ENCODE results near the gene IL21R. TPM values are rescaled to one million over a fixed set of nuclear protein-coding genes. Genes with fewer than 3 reads are reported as not detected.

Gene IL21R
- total RNA-seq, 3 donors from 2014 or later (not counting 1 experiment from before 2014, with no cell fraction given): 24.3 to 45.7 (median 26.5) TPM

DNA sequence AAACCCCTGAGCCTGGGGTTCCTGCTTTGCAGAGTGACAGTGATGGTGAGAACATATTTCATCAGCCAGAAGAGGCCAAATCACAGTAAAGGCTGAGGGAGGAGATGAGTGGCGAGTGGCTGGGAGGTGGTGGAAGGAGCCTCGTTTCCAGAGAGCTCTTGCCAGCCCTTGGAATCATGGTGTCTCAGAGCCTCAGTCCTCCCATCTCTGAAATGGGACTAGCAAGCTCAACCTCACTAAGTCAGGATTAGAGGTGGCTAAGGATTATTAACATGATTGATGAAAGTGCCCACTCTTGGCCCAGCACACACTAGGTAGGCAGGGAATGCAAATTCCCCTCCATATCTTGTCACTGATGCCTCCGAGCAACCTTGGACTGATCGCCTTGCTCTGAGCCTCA lies 45.2 kb upstream of the IL21R start:
- Mint-ChIP-seq H3K36me3 (peaks cover 18% of the 10 kb centered on the region), H3K27me3 (ENCODE audit: low read depth in 2 of 2) (no peaks in the 10 kb centered on the region), H3K27ac (no peak overlapping the region), H3K9me3 (no peaks in the 10 kb centered on the region), H3K4me3 (no peak overlapping the region), H3K4me1 (peaks cover 7 to 14% of the 10 kb centered on the region in 2 donors)
- Histone ChIP-seq H3K27ac (ENCODE audit: low read length) (no peak overlapping the region), H3K4me1 (ENCODE audit: control insufficient read depth, insufficient read depth, low read length) (no peaks in the 10 kb centered on the region), H3K27me3 (ENCODE audit: control insufficient read depth, insufficient read depth, low read length) (no peaks in the 10 kb centered on the region), H3K4me3 (ENCODE audit: low read length) (no peak overlapping the region), H3K9me3 (ENCODE audit: control insufficient read depth, insufficient read depth, low read length) (no peaks in the 10 kb centered on the region), H3K36me3 (ENCODE audit: control insufficient read depth, insufficient read depth, low read length) (peaks cover 74% of the 10 kb centered on the region)
- intact Hi-C loops (cut with micrococcal nuclease): no loop called here
- DNase-seq (no peak), ATAC-seq (no peak)
- TF ChIP-seq, protein P1, sequence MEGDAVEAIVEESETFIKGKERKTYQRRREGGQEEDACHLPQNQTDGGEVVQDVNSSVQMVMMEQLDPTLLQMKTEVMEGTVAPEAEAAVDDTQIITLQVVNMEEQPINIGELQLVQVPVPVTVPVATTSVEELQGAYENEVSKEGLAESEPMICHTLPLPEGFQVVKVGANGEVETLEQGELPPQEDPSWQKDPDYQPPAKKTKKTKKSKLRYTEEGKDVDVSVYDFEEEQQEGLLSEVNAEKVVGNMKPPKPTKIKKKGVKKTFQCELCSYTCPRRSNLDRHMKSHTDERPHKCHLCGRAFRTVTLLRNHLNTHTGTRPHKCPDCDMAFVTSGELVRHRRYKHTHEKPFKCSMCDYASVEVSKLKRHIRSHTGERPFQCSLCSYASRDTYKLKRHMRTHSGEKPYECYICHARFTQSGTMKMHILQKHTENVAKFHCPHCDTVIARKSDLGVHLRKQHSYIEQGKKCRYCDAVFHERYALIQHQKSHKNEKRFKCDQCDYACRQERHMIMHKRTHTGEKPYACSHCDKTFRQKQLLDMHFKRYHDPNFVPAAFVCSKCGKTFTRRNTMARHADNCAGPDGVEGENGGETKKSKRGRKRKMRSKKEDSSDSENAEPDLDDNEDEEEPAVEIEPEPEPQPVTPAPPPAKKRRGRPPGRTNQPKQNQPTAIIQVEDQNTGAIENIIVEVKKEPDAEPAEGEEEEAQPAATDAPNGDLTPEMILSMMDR (IDR thresholded peaks at IDR 0.05): no peak
- 92% methylated on average over 4 of the region's 4 CpGs for WGBS (ENCODE audit: insufficient coverage)

DNA sequence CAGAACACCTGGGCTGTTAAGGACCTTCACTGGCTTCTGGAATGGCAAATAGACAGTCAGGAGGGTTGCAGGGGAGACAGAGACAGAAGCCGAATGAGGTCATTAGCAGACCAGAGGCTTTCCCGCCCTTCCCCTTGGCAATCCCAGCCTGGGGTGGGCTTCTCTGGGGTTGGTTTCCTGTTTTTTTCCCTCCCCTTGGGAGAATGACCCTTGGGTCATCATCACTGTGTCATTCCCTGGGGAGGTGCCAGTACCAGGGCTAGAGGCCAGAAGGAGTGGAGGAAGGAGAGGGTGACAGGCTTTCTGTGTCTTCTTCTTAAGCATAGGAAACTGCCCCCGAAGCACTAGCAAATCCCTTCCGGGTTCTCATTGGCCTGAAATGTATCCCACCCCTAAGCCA lies 42.9 kb upstream of the IL21R start:
- Mint-ChIP-seq H3K27me3 (ENCODE audit: low read depth in 2 of 2) (no peaks in the 10 kb centered on the region), H3K4me1 (peaks cover 4 to 18% of the 10 kb centered on the region in 2 donors), H3K4me3 (no peak overlapping the region), H3K27ac (no peak overlapping the region), H3K36me3 (peaks cover 17% of the 10 kb centered on the region), H3K9me3 (no peaks in the 10 kb centered on the region)
- intact Hi-C loops (cut with micrococcal nuclease): no loop called here
- Histone ChIP-seq H3K27me3 (ENCODE audit: control insufficient read depth, insufficient read depth, low read length) (no peaks in the 10 kb centered on the region), H3K27ac (ENCODE audit: low read length) (no peak overlapping the region), H3K9me3 (ENCODE audit: control insufficient read depth, insufficient read depth, low read length) (no peaks in the 10 kb centered on the region), H3K4me1 (ENCODE audit: control insufficient read depth, insufficient read depth, low read length) (no peaks in the 10 kb centered on the region), H3K36me3 (ENCODE audit: control insufficient read depth, insufficient read depth, low read length) (peaks cover 73% of the 10 kb centered on the region), H3K4me3 (ENCODE audit: low read length) (no peak overlapping the region)
- TF ChIP-seq, protein P1 (IDR thresholded peaks at IDR 0.05): no peak
- no peak for ATAC-seq
- 96% methylated on average over 4 of the region's 4 CpGs for WGBS (ENCODE audit: insufficient coverage)
- DNase-seq: no peak

DNA sequence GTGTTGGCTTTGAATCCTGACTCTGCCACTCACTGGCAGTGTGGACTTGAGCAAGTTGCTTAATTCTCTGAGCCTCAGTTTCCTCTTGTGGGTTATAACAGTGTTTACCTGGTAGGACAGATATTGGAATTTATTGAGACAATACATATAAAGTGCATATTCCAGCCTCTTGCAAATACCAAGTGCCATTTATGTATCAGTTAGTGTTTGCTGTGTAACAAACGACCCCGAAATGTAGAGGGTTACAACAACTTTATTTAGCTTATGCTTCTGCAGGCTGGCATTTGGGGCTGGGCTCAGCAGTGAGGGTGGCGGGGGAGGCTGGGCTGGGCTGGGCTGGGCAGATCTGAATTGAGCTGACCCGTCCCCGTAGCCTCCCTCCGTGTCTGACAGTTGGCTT lies 42.4 kb upstream of the IL21R start:
- TF ChIP-seq, protein P1 (IDR thresholded peaks at IDR 0.05): no peak
- intact Hi-C loops (cut with micrococcal nuclease): no loop called here
- H3K4me1 ChIP-seq (ENCODE audit: control insufficient read depth, insufficient read depth, low read length): no peaks in the 10 kb centered on the region
- H3K9me3 ChIP-seq (ENCODE audit: control insufficient read depth, insufficient read depth, low read length): no peaks in the 10 kb centered on the region
- Mint-ChIP-seq H3K27me3 (ENCODE audit: low read depth in 2 of 2) (no peaks in the 10 kb centered on the region), H3K27ac (no peak overlapping the region), H3K4me1 (peaks cover 0 to 14% of the 10 kb centered on the region in 2 donors), H3K36me3 (peaks cover 11% of the 10 kb centered on the region), H3K9me3 (no peaks in the 10 kb centered on the region), H3K4me3 (no peak overlapping the region)
- peaks cover 71% of the 10 kb centered on the region for H3K36me3 ChIP-seq (ENCODE audit: control insufficient read depth, insufficient read depth, low read length)
- DNase-seq (no peak), ATAC-seq (no peak)
- H3K4me3 ChIP-seq (ENCODE audit: low read length): no peak overlapping the region
- 82% methylated on average over 6 of the region's 6 CpGs for WGBS (ENCODE audit: insufficient coverage)
- H3K27me3 ChIP-seq (ENCODE audit: control insufficient read depth, insufficient read depth, low read length): no peaks in the 10 kb centered on the region
- no peak overlapping the region for H3K27ac ChIP-seq (ENCODE audit: low read length)

DNA sequence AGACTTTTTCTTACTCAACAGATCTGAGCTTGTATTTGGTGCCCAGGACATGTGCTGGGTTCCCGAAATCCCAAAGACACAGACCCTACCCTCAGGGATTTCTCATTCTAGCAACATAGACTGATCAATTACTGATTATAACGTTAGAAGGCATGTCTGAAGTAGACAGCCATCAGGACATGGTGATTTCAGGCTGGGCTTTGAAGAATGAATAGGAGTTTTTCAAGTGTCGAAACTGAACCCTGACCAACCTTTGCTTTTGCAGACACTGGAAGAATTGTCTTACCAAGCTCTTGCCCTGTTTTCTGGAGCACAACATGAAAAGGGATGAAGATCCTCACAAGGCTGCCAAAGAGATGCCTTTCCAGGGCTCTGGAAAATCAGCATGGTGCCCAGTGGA lies 40.0 kb upstream of the IL21R start:
- H3K4me1 ChIP-seq (ENCODE audit: control insufficient read depth, insufficient read depth, low read length): peaks cover 12% of the 10 kb centered on the region
- intact Hi-C loops (cut with micrococcal nuclease): no loop called here
- Mint-ChIP-seq H3K9me3 (no peaks in the 10 kb centered on the region), H3K4me1 (peaks cover 0 to 13% of the 10 kb centered on the region in 2 donors), H3K27ac (peak overlapping the region in 1 of 2 donors; percentile 22), H3K4me3 (no peak overlapping the region), H3K36me3 (peaks cover 9% of the 10 kb centered on the region), H3K27me3 (ENCODE audit: low read depth in 2 of 2) (no peaks in the 10 kb centered on the region)
- no peak overlapping the region for H3K27ac ChIP-seq (ENCODE audit: low read length)
- peaks cover 55% of the 10 kb centered on the region for H3K36me3 ChIP-seq (ENCODE audit: control insufficient read depth, insufficient read depth, low read length)
- DNase-seq (no peak), ATAC-seq (no peak)
- TF ChIP-seq, protein P1 (IDR thresholded peaks at IDR 0.05): no peak
- no peak overlapping the region for H3K4me3 ChIP-seq (ENCODE audit: low read length)
- H3K27me3 ChIP-seq (ENCODE audit: control insufficient read depth, insufficient read depth, low read length): no peaks in the 10 kb centered on the region
- WGBS (ENCODE audit: insufficient coverage): 97% methylated on average over 3 of the region's 3 CpGs
- H3K9me3 ChIP-seq (ENCODE audit: control insufficient read depth, insufficient read depth, low read length): no peaks in the 10 kb centered on the region
